ENCODE results near the gene SLC14A1. TPM values are rescaled to one million over a fixed set of nuclear protein-coding genes. Genes with fewer than 3 reads are reported as not detected.

Gene SLC14A1
- polyA plus RNA-seq, 2 donors = 0.44 to 0.57 TPM

DNA sequence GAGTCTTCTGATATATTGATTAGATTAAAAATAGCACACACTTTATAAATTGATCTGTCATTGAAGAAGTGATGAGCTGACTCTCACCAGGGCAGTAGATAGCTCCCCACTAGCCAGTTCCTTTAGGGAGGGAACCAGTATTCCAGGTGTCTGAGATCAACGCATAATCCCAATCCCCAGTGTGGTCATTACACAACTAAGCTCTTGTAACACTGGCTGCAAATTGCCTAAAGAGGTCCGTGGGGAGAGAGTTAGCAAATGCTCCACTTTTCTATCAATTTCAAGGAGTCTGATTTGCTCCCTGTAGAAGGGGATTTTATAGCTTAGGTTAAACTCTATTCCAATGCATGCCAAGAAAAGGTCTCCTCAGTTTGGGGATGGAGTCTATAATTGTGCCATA lies 7.7 kb downstream of the SLC14A1 start:
- Histone ChIP-seq H3K9me3 (ENCODE audit: control insufficient read depth in 2 of 2, insufficient read depth in 1 of 2, low read depth in 1 of 2, low read length in 1 of 2) (no peaks in the 10 kb centered on the region), H3K4me1 (ENCODE audit: control insufficient read depth in 2 of 2, insufficient read depth in 2 of 2, low read length in 1 of 2) (no peaks in the 10 kb centered on the region), H3K27ac (ENCODE audit: low read depth in 2 of 2, low read length in 1 of 2) (no peak overlapping the region), H3K36me3 (ENCODE audit: control insufficient read depth in 2 of 2, insufficient read depth in 2 of 2, low read length in 1 of 2) (no peaks in the 10 kb centered on the region), H3K4me3 (ENCODE audit: low read depth in 1 of 2, low read length in 2 of 2) (no peak overlapping the region), H3K27me3 (ENCODE audit: control insufficient read depth in 1 of 2, insufficient read depth in 2 of 2, low read length in 2 of 2) (peaks cover 4% of the 10 kb centered on the region in 2 donors)
- 84 to 90% methylated on average over 2 of the region's 2 CpGs for WGBS, 2 donors

- Histone ChIP-seq H3K4me3 (ENCODE audit: low read depth in 1 of 2, low read length in 2 of 2) (no peak overlapping the region), H3K27ac (ENCODE audit: low read depth in 2 of 2, low read length in 1 of 2) (no peak overlapping the region), H3K36me3 (ENCODE audit: control insufficient read depth in 2 of 2, insufficient read depth in 2 of 2, low read length in 1 of 2) (no peaks in the 10 kb centered on the region), H3K4me1 (ENCODE audit: control insufficient read depth in 2 of 2, insufficient read depth in 2 of 2, low read length in 1 of 2) (no peaks in the 10 kb centered on the region), H3K27me3 (ENCODE audit: control insufficient read depth in 1 of 2, insufficient read depth in 2 of 2, low read length in 2 of 2) (peaks cover 4% of the 10 kb centered on the region in 2 donors), H3K9me3 (ENCODE audit: control insufficient read depth in 2 of 2, insufficient read depth in 1 of 2, low read depth in 1 of 2, low read length in 1 of 2) (no peaks in the 10 kb centered on the region)
- WGBS, 2 donors = 89 to 92% methylated on average over 7 of the region's 7 CpGs
Measured at GRCh38 chr18:45733535-45733934, 9.6 kb downstream of the SLC14A1 start.

GRCh38 chr18:45734505-45734904 lies 10.5 kb downstream of the SLC14A1 start:
- Histone ChIP-seq H3K27me3 (ENCODE audit: control insufficient read depth in 1 of 2, insufficient read depth in 2 of 2, low read length in 2 of 2) (peaks cover 4 to 6% of the 10 kb centered on the region in 2 donors), H3K9me3 (ENCODE audit: control insufficient read depth in 2 of 2, insufficient read depth in 1 of 2, low read depth in 1 of 2, low read length in 1 of 2) (peaks cover 0 to 4% of the 10 kb centered on the region in 2 donors), H3K4me1 (ENCODE audit: control insufficient read depth in 2 of 2, insufficient read depth in 2 of 2, low read length in 1 of 2) (no peaks in the 10 kb centered on the region), H3K27ac (ENCODE audit: low read depth in 2 of 2, low read length in 1 of 2) (no peak overlapping the region), H3K4me3 (ENCODE audit: low read depth in 1 of 2, low read length in 2 of 2) (no peak overlapping the region), H3K36me3 (ENCODE audit: control insufficient read depth in 2 of 2, insufficient read depth in 2 of 2, low read length in 1 of 2) (no peaks in the 10 kb centered on the region)
- 93 to 96% methylated on average over 5 of the region's 5 CpGs for WGBS, 2 donors

GRCh38 chr18:45734944-45735343 lies 11.0 kb downstream of the SLC14A1 start:
- Histone ChIP-seq H3K9me3 (ENCODE audit: control insufficient read depth in 2 of 2, insufficient read depth in 1 of 2, low read depth in 1 of 2, low read length in 1 of 2) (peaks cover 0 to 4% of the 10 kb centered on the region in 2 donors), H3K27ac (ENCODE audit: low read depth in 2 of 2, low read length in 1 of 2) (no peak overlapping the region), H3K36me3 (ENCODE audit: control insufficient read depth in 2 of 2, insufficient read depth in 2 of 2, low read length in 1 of 2) (no peaks in the 10 kb centered on the region), H3K27me3 (ENCODE audit: control insufficient read depth in 1 of 2, insufficient read depth in 2 of 2, low read length in 2 of 2) (peaks cover 4 to 9% of the 10 kb centered on the region in 2 donors), H3K4me1 (ENCODE audit: control insufficient read depth in 2 of 2, insufficient read depth in 2 of 2, low read length in 1 of 2) (no peaks in the 10 kb centered on the region), H3K4me3 (ENCODE audit: low read depth in 1 of 2, low read length in 2 of 2) (no peak overlapping the region)
- 82 to 85% methylated on average over 6 of the region's 6 CpGs for WGBS, 2 donors

DNA sequence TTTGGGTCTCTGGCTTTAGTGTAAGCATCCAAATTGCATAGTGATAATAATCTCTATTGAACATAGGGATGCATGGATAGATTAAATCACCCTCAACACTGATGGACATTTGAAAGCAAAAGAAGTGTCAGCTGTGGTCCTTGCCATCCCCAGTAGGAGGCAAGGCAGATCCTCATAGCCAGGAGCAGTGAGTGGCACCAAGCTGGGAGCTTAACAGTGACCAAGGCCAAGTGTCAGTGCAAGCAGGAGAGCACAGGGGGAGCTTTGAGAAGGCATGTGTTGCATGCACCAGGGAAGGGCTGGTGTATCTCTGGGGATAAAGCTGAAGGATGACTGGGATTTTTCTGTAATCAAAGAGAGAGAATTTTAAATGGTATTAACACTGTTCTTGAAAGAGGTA lies 14.7 kb downstream of the SLC14A1 start:
- Histone ChIP-seq H3K27me3 (ENCODE audit: control insufficient read depth in 1 of 2, insufficient read depth in 2 of 2, low read length in 2 of 2) (peaks cover 0 to 16% of the 10 kb centered on the region in 2 donors), H3K9me3 (ENCODE audit: control insufficient read depth in 2 of 2, insufficient read depth in 1 of 2, low read depth in 1 of 2, low read length in 1 of 2) (peaks cover 0 to 4% of the 10 kb centered on the region in 2 donors), H3K36me3 (ENCODE audit: control insufficient read depth in 2 of 2, insufficient read depth in 2 of 2, low read length in 1 of 2) (no peaks in the 10 kb centered on the region), H3K4me3 (ENCODE audit: low read depth in 1 of 2, low read length in 2 of 2) (no peak overlapping the region), H3K4me1 (ENCODE audit: control insufficient read depth in 2 of 2, insufficient read depth in 2 of 2, low read length in 1 of 2) (no peaks in the 10 kb centered on the region), H3K27ac (ENCODE audit: low read depth in 2 of 2, low read length in 1 of 2) (no peak overlapping the region)

- 87 to 95% methylated on average over 3 of the region's 3 CpGs for WGBS, 2 donors
- Histone ChIP-seq H3K4me1 (ENCODE audit: control insufficient read depth in 2 of 2, insufficient read depth in 2 of 2, low read length in 1 of 2) (no peaks in the 10 kb centered on the region), H3K36me3 (ENCODE audit: control insufficient read depth in 2 of 2, insufficient read depth in 2 of 2, low read length in 1 of 2) (no peaks in the 10 kb centered on the region), H3K4me3 (ENCODE audit: low read depth in 1 of 2, low read length in 2 of 2) (no peak overlapping the region), H3K27me3 (ENCODE audit: control insufficient read depth in 1 of 2, insufficient read depth in 2 of 2, low read length in 2 of 2) (peaks cover 0 to 14% of the 10 kb centered on the region in 2 donors), H3K27ac (ENCODE audit: low read depth in 2 of 2, low read length in 1 of 2) (no peak overlapping the region), H3K9me3 (ENCODE audit: control insufficient read depth in 2 of 2, insufficient read depth in 1 of 2, low read depth in 1 of 2, low read length in 1 of 2) (peaks cover 0 to 4% of the 10 kb centered on the region in 2 donors)
Measured at GRCh38 chr18:45739268-45739667, 15.3 kb downstream of the SLC14A1 start.

DNA sequence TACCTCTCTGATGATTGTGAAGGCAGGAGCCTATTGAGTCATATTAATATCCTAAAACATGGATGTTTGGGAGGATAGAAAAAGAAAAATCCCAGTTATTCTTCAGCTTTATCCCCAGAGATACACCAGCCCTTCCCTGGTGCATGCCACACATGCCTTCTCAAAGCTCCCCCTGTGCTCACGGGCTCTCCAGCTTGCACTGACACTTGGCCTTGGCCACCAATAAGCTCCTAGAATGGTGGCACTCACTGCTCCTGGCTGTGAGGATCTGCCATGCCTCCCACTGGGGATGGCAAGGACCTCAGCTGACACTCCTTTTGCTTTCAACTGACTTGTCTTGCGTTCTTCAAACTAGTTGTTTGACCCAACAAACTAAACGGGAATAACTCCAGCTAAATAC lies 15.9 kb downstream of the SLC14A1 start:
- no peaks in the 10 kb centered on the region for H3K36me3 ChIP-seq (ENCODE audit: control insufficient read depth in 2 of 2, insufficient read depth in 2 of 2, low read length in 1 of 2)
- H3K4me1 ChIP-seq (ENCODE audit: control insufficient read depth in 2 of 2, insufficient read depth in 2 of 2, low read length in 1 of 2) = no peaks in the 10 kb centered on the region
- WGBS, 2 donors = 70 to 72% methylated on average over 3 of the region's 3 CpGs
- no peak overlapping the region for H3K4me3 ChIP-seq (ENCODE audit: low read depth in 1 of 2, low read length in 2 of 2)
- peaks cover 0 to 4% of the 10 kb centered on the region in 2 donors for H3K9me3 ChIP-seq (ENCODE audit: control insufficient read depth in 2 of 2, insufficient read depth in 1 of 2, low read depth in 1 of 2, low read length in 1 of 2)
- peaks cover 0 to 11% of the 10 kb centered on the region in 2 donors for H3K27me3 ChIP-seq (ENCODE audit: control insufficient read depth in 1 of 2, insufficient read depth in 2 of 2, low read length in 2 of 2)
- H3K27ac ChIP-seq (ENCODE audit: low read depth in 2 of 2, low read length in 1 of 2) = no peak overlapping the region

GRCh38 chr18:45741056-45741455 lies 17.1 kb downstream of the SLC14A1 start:
- Histone ChIP-seq H3K27ac (ENCODE audit: low read depth in 2 of 2, low read length in 1 of 2) (no peak overlapping the region), H3K27me3 (ENCODE audit: control insufficient read depth in 1 of 2, insufficient read depth in 2 of 2, low read length in 2 of 2) (peaks cover 0 to 11% of the 10 kb centered on the region in 2 donors), H3K9me3 (ENCODE audit: control insufficient read depth in 2 of 2, insufficient read depth in 1 of 2, low read depth in 1 of 2, low read length in 1 of 2) (peaks cover 0 to 4% of the 10 kb centered on the region in 2 donors), H3K4me3 (ENCODE audit: low read depth in 1 of 2, low read length in 2 of 2) (no peak overlapping the region), H3K36me3 (ENCODE audit: control insufficient read depth in 2 of 2, insufficient read depth in 2 of 2, low read length in 1 of 2) (no peaks in the 10 kb centered on the region), H3K4me1 (ENCODE audit: control insufficient read depth in 2 of 2, insufficient read depth in 2 of 2, low read length in 1 of 2) (no peaks in the 10 kb centered on the region)
- 80 to 86% methylated on average over 3 of the region's 3 CpGs for WGBS, 2 donors

GRCh38 chr18:45745817-45746461 lies 22.0 kb downstream of the SLC14A1 start:
- Histone ChIP-seq H3K27ac (ENCODE audit: low read depth in 2 of 2, low read length in 1 of 2) (no peak overlapping the region), H3K36me3 (ENCODE audit: control insufficient read depth in 2 of 2, insufficient read depth in 2 of 2, low read length in 1 of 2) (no peaks in the 10 kb centered on the region), H3K27me3 (ENCODE audit: control insufficient read depth in 1 of 2, insufficient read depth in 2 of 2, low read length in 2 of 2) (peaks cover 0 to 11% of the 10 kb centered on the region in 2 donors), H3K4me3 (ENCODE audit: low read depth in 1 of 2, low read length in 2 of 2) (no peak overlapping the region), H3K4me1 (ENCODE audit: control insufficient read depth in 2 of 2, insufficient read depth in 2 of 2, low read length in 1 of 2) (no peaks in the 10 kb centered on the region), H3K9me3 (ENCODE audit: control insufficient read depth in 2 of 2, insufficient read depth in 1 of 2, low read depth in 1 of 2, low read length in 1 of 2) (no peaks in the 10 kb centered on the region)
- 73 to 81% methylated on average over 5 of the region's 5 CpGs for WGBS, 2 donors

GRCh38 chr18:45748501-45748900 lies 24.5 kb downstream of the SLC14A1 start:
- no peak overlapping the region for H3K4me3 ChIP-seq (ENCODE audit: low read depth in 1 of 2, low read length in 2 of 2)
- 29 to 43% methylated on average over 2 of the region's 2 CpGs for WGBS, 2 donors
- peaks cover 0 to 10% of the 10 kb centered on the region in 2 donors for H3K27me3 ChIP-seq (ENCODE audit: control insufficient read depth in 1 of 2, insufficient read depth in 2 of 2, low read length in 2 of 2)
- no peaks in the 10 kb centered on the region for H3K9me3 ChIP-seq (ENCODE audit: control insufficient read depth in 2 of 2, insufficient read depth in 1 of 2, low read depth in 1 of 2, low read length in 1 of 2)
- no peak overlapping the region for H3K27ac ChIP-seq (ENCODE audit: low read depth in 2 of 2, low read length in 1 of 2)
- H3K4me1 ChIP-seq (ENCODE audit: control insufficient read depth in 2 of 2, insufficient read depth in 2 of 2, low read length in 1 of 2) = no peaks in the 10 kb centered on the region
- no peaks in the 10 kb centered on the region for H3K36me3 ChIP-seq (ENCODE audit: control insufficient read depth in 2 of 2, insufficient read depth in 2 of 2, low read length in 1 of 2)
